SK-N-SH treated with all-trans-retinoic acid at 6 μM for 48 hours (cell line): Measurements from ENCODE around the gene DCC.

ENCODE experiments used
- OSR1 ChIP-seq: fragments of 250-450 bp; sonication (Bioruptor Pico); IDR thresholded peaks from 2 replicates; pipeline ENCODE4 v1.8.0; 2022; ENCODE audit warnings: moderate library complexity, mild to moderate bottlenecking, inconsistent platforms
- RARB ChIP-seq: fragments of 250-450 bp; sonication (Bioruptor Pico); IDR thresholded peaks from 2 replicates; pipeline ENCODE4 v1.8.0; 2021; ENCODE audit warnings: mild to moderate bottlenecking, moderate library complexity

- TF ChIP-seq RARB (CRISPR knock-in tag), result no peak
- TF ChIP-seq OSR1 (CRISPR knock-in tag), result no peak
Observed at GRCh38 chr18:52992041-52992440, 652.0 kb downstream of the DCC start.
